K562 treated with DMSO at 1 percent for 48 hours (cell line): ENCODE results near the gene ABHD17C. TPM values are rescaled to one million over a fixed set of nuclear protein-coding genes. Genes with fewer than 3 reads are reported as not detected.

ENCODE experiments used
- total RNA-seq: library from RNA; unstranded; fragments of 300-600 nt; gene quantifications from 2 replicates; pipeline ENCODE4 v1.2.3, GENCODE V29; 2022; ENCODE audit warnings: low replicate concordance; ENCODE audit errors: extremely low read depth

The ABHD17C gene
- not detected in 2 replicates for total RNA-seq

GRCh38 chr15:80695099-80695910 lies at the start of gene ABHD17C:
Gene ABHD17C, plus strand, starts transcription at chr15:80695310. Its CDS starts 120 bp downstream, at chr15:80695430.

GRCh38 chr15:80778964-80779657 lies 84.0 kb downstream of the ABHD17C start, which contains the start of gene CEMIP:
Gene CEMIP, plus strand, starts transcription at chr15:80779370. Its CDS starts 94,510 bp downstream, at chr15:80873880.

Other genes with a start within 250 kb of the ABHD17C start
- not detected in 2 replicates for gene CEMIP, start 84.1 kb downstream of the ABHD17C start, total RNA-seq